K562 (cell line): ENCODE measurements around the gene BMP8B. TPM values are rescaled to one million over a fixed set of nuclear protein-coding genes. Genes with fewer than 3 reads are reported as not detected.

Source experiments
- BRD4 ChIP-seq: fragments of 200-600 bp; sonication (generic); IDR thresholded peaks from 2 replicates; pipeline ENCODE4 v1.6.1; 2017; ENCODE audit warnings: inconsistent platforms
- CCNT2 ChIP-seq: IDR thresholded peaks from 2 replicates; pipeline ENCODE4 v1.6.1; 2011; ENCODE audit warnings: borderline replicate concordance, low read depth, mild to moderate bottlenecking, moderate library complexity, mixed read lengths, low read length; ENCODE audit not compliant: insufficient read length; ENCODE audit errors: extremely low read depth
- HDAC2 ChIP-seq: fragments of 450-650 bp; IDR thresholded peaks from 2 replicates; pipeline ENCODE4 v1.6.1; 2016; ENCODE audit warnings: mild to moderate bottlenecking
- HMG20A ChIP-seq: fragments of 450-650 bp; formaldehyde crosslinking; conservative IDR thresholded peaks from 2 replicates; pipeline ENCODE4 v1.4.0; 2020; ENCODE audit warnings: mild to moderate bottlenecking, mixed read lengths
- JUN ChIP-seq, 2 experiments: sonication (generic) in 1 of 2; formaldehyde crosslinking in 1 of 2; IDR thresholded peaks; 2 replicates each; pipeline versions ENCODE4 v1.6.1 to v1.8.0; 2012 to 2022; ENCODE audit warnings: borderline replicate concordance in 2 of 2, mild to moderate bottlenecking in 2 of 2, improper control_type of control experiment in 1 of 2, low read depth in 1 of 2, low read length in 1 of 2, missing genetic modification reagents in 1 of 2
- JUND ChIP-seq, 2 experiments: IDR thresholded peaks; 2 replicates in 1 of 2; 3 replicates in 1 of 2; pipeline ENCODE4 v1.6.1; 2011; ENCODE audit warnings: borderline replicate concordance in 2 of 2, low read depth in 2 of 2, low read length in 2 of 2, improper control_type of control experiment in 1 of 2, missing biosample characterization in 1 of 2, missing genetic modification characterization in 1 of 2, missing genetic modification reagents in 1 of 2
- MBD1 ChIP-seq: fragments of 250-450 bp; sonication (Bioruptor Pico); IDR thresholded peaks from 2 replicates; pipeline ENCODE4 v1.8.0; 2022; ENCODE audit warnings: inconsistent platforms
- MEIS2 ChIP-seq: fragments of 450-650 bp; IDR thresholded peaks from 2 replicates; pipeline ENCODE4 v1.6.1; 2014; ENCODE audit warnings: mild to moderate bottlenecking; ENCODE audit not compliant: partially characterized antibody
- NR2F6 ChIP-seq: fragments of 450-650 bp; formaldehyde crosslinking; IDR thresholded peaks from 2 replicates; pipeline ENCODE4 v1.4.0; 2020; ENCODE audit warnings: mild to moderate bottlenecking
- OTX1 ChIP-seq: fragments of 450-650 bp; formaldehyde crosslinking; IDR thresholded peaks from 2 replicates; pipeline ENCODE4 v1.4.0; 2022; ENCODE audit warnings: mild to moderate bottlenecking
- PHF8 ChIP-seq: fragments of 200-600 bp; sonication (generic); IDR thresholded peaks from 2 replicates; pipeline ENCODE4 v1.6.1; 2012; ENCODE audit warnings: mixed run types, mild to moderate bottlenecking, inconsistent platforms, low read length, moderate library complexity, borderline replicate concordance
- RBM17 ChIP-seq: fragments of 200-400 bp; formaldehyde crosslinking; IDR thresholded peaks from 2 replicates; pipeline ENCODE4 v1.6.1; 2017; ENCODE audit warnings: low read depth, mild to moderate bottlenecking, low read length, borderline replicate concordance
- RHOXF2B ChIP-seq: fragments of 250-450 bp; sonication (Bioruptor Pico); conservative IDR thresholded peaks from 2 replicates; pipeline ENCODE4 v1.5.1; 2021
- RUNX1 ChIP-seq: sonication (generic); IDR thresholded peaks from 2 replicates; pipeline ENCODE4 v1.6.1; 2016; ENCODE audit warnings: antibody characterized with exemption, low read depth
- SIX5 ChIP-seq, 2 experiments: IDR thresholded peaks; 2 replicates each; pipeline ENCODE4 v1.6.1; 2011; ENCODE audit warnings: low read length in 2 of 2, borderline replicate concordance in 1 of 2, low read depth in 1 of 2, mild to moderate bottlenecking in 1 of 2, moderate library complexity in 1 of 2; ENCODE audit not compliant: insufficient read depth in 1 of 2
- TSHZ1 ChIP-seq: fragments of 250-450 bp; sonication (Bioruptor Pico); IDR thresholded peaks from 2 replicates; pipeline ENCODE4 v1.4.0; 2020; ENCODE audit warnings: mild to moderate bottlenecking, moderate library complexity
- ZNF551 ChIP-seq: fragments of 250-450 bp; sonication (Bioruptor Pico); IDR thresholded peaks from 2 replicates; pipeline ENCODE4 v1.5.0; 2021; ENCODE audit warnings: mild to moderate bottlenecking, moderate library complexity
- ZNF75A ChIP-seq: fragments of 450-650 bp; formaldehyde crosslinking; IDR thresholded peaks from 2 replicates; pipeline ENCODE4 v1.4.0; 2020; ENCODE audit warnings: mild to moderate bottlenecking
- ZNF766 ChIP-seq: fragments of 200-800 bp; sonication (Bioruptor generic); conservative IDR thresholded peaks from 2 replicates; pipeline ENCODE4 v1.6.1; 2016; ENCODE audit warnings: missing genetic modification characterization, missing compliant biosample characterization
- ZSCAN29 ChIP-seq: fragments of 450-650 bp; IDR thresholded peaks from 2 replicates; pipeline ENCODE4 v1.6.1; 2017
- polyA plus RNA-seq, 8 experiments: library from polyadenylated mRNA; depleted of rRNA in 4 of 8; stranded (reverse) in 5 of 8; unstranded in 3 of 8; fragments of >200 nt; fragmentation: Nextera tagmentation in 2 of 8; fragmentation: Illumina TruSeq in 1 of 8; extraction: Ambion mirVana in 2 of 8; extraction: Trizol in 1 of 8; gene quantifications; 2 replicates each; pipeline versions ENCODE4 v1.2.1 to v1.2.3, GENCODE V29; 2011 to 2014; ENCODE audit warnings: inconsistent platforms in 1 of 8, missing spikeins in 1 of 8
- total RNA-seq, 7 experiments: library from RNA; depleted of rRNA in 6 of 7; stranded (reverse); fragments of >200 nt in 6 of 7; fragmentation: Illumina TruSeq in 2 of 7; extraction: Trizol in 2 of 7; gene quantifications; 2 replicates each; pipeline versions ENCODE4 v1.2.1 to v1.2.3, GENCODE V29; 2011 to 2021; ENCODE audit warnings: low replicate concordance in 1 of 7
- TF ChIP-seq, protein P1 (sequence below): fragments of 450-650 bp; IDR thresholded peaks from 2 replicates; pipeline ENCODE4 v1.6.1; 2017; ENCODE audit warnings: mild to moderate bottlenecking, moderate library complexity

Gene BMP8B
- total and polyA plus RNA-seq, 9 of the 15 experiments (the other 6 are each of a cell fraction or from before 2014, with no cell fraction given), result 0.03 to 0.33 (median 0.14) TPM

- TF ChIP-seq ZNF766 (no peak), ZNF75A (no peak), TSHZ1 (CRISPR knock-in tag) (no peak), PHF8 (peak; percentile 76; the same call in 1 of the 2 replicates), ZNF551 (CRISPR knock-in tag) (no peak), NR2F6 (CRISPR knock-in tag) (no peak), HDAC2 (no peak), BRD4 (no peak), RHOXF2B (no peak), JUN (IDR thresholded peaks at IDR 0.05; ENCODE audit: borderline replicate concordance, low read depth, low read length) (peak; percentile 16; the same call in 1 of the 2 replicates), JUN (CRISPR knock-in tag; IDR thresholded peaks at IDR 0.05; ENCODE audit: borderline replicate concordance) (peak; percentile 65; the same call in 1 of the 2 replicates), MEIS2 (no peak), RBM17 (no peak), JUND (IDR thresholded peaks at IDR 0.05; ENCODE audit: borderline replicate concordance, low read depth, low read length) (no peak), JUND (tag; IDR thresholded peaks at IDR 0.05; ENCODE audit: borderline replicate concordance, low read depth, low read length) (no peak), SIX5 (IDR thresholded peaks at IDR 0.05; ENCODE audit: borderline replicate concordance in 1 of 2, insufficient read depth in 1 of 2, low read depth in 1 of 2, low read length in 2 of 2) (no peak), OTX1 (CRISPR knock-in tag) (no peak), HMG20A (no peak), CCNT2 (peak; percentile 32), RUNX1 (no peak), MBD1 (CRISPR knock-in tag) (no peak), ZSCAN29 (no peak)
- TF ChIP-seq, protein P1, sequence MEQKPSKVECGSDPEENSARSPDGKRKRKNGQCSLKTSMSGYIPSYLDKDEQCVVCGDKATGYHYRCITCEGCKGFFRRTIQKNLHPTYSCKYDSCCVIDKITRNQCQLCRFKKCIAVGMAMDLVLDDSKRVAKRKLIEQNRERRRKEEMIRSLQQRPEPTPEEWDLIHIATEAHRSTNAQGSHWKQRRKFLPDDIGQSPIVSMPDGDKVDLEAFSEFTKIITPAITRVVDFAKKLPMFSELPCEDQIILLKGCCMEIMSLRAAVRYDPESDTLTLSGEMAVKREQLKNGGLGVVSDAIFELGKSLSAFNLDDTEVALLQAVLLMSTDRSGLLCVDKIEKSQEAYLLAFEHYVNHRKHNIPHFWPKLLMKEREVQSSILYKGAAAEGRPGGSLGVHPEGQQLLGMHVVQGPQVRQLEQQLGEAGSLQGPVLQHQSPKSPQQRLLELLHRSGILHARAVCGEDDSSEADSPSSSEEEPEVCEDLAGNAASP, result no peak
Measured at GRCh38 chr1:39788758-39789570, at the start of gene BMP8B (continued).
